ES-I3 (cell line): ENCODE results near the gene MAN1A1.

Experiments
- H3K36me3 ChIP-seq: 2 replicates; pipeline ENCODE4 v1.6.1; 2013; ENCODE audit warnings: mild to moderate bottlenecking, low read length, control low read depth, moderate library complexity; ENCODE audit not compliant: insufficient read depth
- H3K4me1 ChIP-seq: 2 replicates; pipeline ENCODE4 v1.6.1; 2013; ENCODE audit warnings: mild to moderate bottlenecking, control low read depth, low read length; ENCODE audit not compliant: insufficient read depth
- H3K9ac ChIP-seq: 2 replicates; pipeline ENCODE4 v1.6.1; 2013; ENCODE audit warnings: low read depth, mild to moderate bottlenecking, low read length, moderate library complexity
- H3K9me3 ChIP-seq: 2 replicates; pipeline ENCODE4 v1.6.1; 2013; ENCODE audit warnings: mild to moderate bottlenecking, low read length, moderate library complexity; ENCODE audit not compliant: control insufficient read depth, insufficient read depth

The MAN1A1 gene

DNA sequence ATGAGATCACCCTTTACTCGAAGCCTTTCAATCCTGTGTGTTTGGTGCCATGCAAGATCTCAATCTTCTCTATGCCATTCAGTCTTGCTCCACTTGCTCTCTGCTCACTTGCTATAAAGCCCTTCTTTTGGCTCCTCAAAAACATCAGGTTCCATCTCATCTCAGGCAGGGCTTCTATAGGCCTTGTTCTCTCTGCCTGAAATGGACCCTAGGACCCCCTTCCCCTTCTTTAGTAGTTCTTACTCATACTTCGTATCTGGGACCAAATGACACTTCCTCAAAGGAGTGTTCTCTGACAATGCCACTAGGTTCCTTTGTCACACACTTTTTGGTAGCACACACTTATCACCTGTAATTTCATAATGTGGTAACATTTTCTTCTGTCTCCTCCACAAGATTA, 154.4 kb downstream of the MAN1A1 start:
- no peak overlapping the region for H3K9ac ChIP-seq
- H3K9me3 ChIP-seq, result no peaks in the 10 kb centered on the region
- H3K4me1 ChIP-seq, result no peaks in the 10 kb centered on the region
- no peaks in the 10 kb centered on the region for H3K36me3 ChIP-seq

DNA sequence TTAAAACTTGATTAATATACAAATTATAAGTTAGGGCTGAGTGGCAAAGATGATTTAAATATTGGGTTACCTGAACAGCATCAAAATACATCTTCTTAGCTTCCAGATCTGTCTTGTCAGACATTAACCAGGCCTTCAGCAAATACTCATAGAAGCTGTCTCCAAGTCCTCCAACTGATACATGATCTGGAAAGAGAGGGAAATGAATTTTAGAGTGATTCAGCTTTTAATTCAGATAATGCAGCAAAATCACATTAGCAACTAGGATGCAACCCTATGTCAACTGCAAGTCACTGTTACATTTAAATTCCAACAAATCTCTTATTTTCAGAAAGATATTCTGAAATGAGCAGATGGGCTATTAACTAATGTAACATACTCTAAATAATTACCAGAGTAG, 155.9 kb downstream of the MAN1A1 start:
- no peak overlapping the region for H3K9ac ChIP-seq
- H3K9me3 ChIP-seq, result no peaks in the 10 kb centered on the region
- H3K4me1 ChIP-seq, result no peaks in the 10 kb centered on the region
- H3K36me3 ChIP-seq, result no peaks in the 10 kb centered on the region

DNA sequence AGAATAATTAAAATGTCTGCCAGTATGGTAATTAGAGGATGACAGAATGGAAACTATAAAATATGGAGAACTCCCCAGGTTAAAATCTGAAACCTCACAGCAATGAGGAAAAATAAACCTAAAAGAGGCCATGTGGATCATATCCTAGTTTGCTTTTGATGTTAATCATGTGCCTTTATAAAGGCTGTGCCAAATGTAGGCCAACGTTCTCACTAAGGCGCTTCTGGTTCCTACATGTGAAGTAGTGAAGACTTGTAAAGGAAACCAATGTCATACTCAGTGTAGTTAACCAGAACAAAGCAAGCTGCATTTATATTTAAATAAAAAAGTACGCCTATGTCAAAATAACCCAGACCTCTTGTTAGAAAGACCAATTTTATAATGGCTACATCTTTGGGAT, 157.4 kb downstream of the MAN1A1 start:
- H3K36me3 ChIP-seq, result no peaks in the 10 kb centered on the region
- no peaks in the 10 kb centered on the region for H3K9me3 ChIP-seq
- H3K9ac ChIP-seq, result no peak overlapping the region
- H3K4me1 ChIP-seq, result no peaks in the 10 kb centered on the region; the same call in 1 of the 2 replicates

DNA sequence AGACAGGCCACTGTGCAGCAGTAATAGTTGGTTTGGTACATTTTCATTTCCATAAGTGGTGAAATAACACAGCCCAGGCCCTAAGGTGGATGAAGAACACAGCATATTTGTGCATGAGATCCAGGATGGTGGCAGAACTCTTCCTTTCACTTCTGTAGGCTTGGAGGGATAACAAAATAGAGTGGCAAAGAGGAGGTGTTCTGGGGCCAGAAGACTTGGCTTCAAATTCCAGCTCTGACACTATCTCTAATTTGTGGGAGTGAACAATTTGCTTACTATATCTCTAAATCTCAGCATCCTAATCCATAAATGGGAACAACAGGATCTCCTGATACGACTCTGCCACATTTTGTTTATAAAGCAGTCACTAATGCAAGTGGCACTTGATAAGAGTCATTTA, 159.4 kb downstream of the MAN1A1 start:
- H3K36me3 ChIP-seq, result no peaks in the 10 kb centered on the region
- no peaks in the 10 kb centered on the region for H3K9me3 ChIP-seq
- no peak overlapping the region for H3K9ac ChIP-seq
- H3K4me1 ChIP-seq, result no peaks in the 10 kb centered on the region; the same call in 1 of the 2 replicates

DNA sequence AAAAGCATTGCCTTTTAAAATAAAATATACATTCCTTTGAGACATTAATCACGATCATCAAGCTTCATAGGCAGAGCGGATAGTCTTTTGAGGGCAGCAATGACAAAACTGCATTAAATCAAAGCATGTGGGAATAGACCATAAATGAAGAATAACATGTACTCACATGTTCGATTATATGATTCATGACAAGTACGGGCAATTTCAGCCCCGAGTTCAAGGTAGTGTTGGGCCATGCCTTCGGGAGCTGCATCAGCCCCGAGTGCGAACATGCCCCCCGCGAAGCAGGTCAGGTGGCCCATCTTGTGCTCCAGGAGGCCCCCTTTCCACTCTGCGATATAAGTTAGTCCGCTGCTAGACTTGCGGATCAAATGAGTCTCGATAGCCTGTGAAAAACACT, 160.1 kb downstream of the MAN1A1 start:
- no peaks in the 10 kb centered on the region for H3K9me3 ChIP-seq
- H3K36me3 ChIP-seq, result no peaks in the 10 kb centered on the region
- H3K9ac ChIP-seq, result no peak overlapping the region
- no peaks in the 10 kb centered on the region; the same call in 1 of the 2 replicates for H3K4me1 ChIP-seq

DNA sequence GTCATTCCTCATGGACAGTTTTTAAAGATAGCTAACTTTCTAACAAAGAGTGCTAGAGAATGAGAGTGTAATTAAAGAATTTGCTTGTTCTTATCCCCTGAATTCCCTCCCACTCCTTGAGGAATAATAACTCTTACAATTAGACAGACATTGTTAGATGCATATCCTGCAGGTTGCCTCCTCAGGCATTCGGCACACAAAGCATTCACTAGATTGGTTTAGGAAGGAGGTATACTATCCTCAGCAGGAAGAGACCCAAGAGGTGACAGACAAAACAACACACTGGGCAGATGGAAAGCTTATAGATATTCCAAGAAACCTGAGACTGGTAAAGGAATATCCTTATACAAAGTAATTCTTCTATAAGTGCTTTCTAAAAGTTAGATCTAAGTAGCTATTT, 162.0 kb downstream of the MAN1A1 start:
- Histone ChIP-seq H3K4me1 (no peaks in the 10 kb centered on the region; the same call in 1 of the 2 replicates), H3K36me3 (no peaks in the 10 kb centered on the region), H3K9ac (no peak overlapping the region), H3K9me3 (no peaks in the 10 kb centered on the region)

DNA sequence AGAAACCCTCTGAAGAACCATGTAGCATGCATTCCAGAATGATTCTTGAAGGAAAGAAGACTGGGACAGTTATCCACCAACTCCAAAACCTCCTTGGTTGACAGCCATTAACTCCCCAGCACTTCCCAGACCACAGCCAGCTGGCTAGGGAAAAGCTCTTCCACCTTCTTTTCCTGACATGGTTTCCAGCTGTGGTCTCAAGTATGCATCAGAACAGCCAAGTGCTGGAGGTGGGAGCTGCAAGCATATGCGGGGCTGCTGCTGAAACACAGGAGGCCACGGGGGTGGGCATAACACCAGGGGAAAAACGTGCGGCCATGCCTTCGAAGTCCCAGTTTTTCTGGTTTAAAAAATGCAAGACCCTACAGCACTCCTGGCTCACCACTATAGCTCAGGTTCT, 163.1 kb downstream of the MAN1A1 start:
- Histone ChIP-seq H3K9ac (no peak overlapping the region), H3K36me3 (no peaks in the 10 kb centered on the region), H3K4me1 (no peaks in the 10 kb centered on the region; the same call in 1 of the 2 replicates), H3K9me3 (no peaks in the 10 kb centered on the region)

DNA sequence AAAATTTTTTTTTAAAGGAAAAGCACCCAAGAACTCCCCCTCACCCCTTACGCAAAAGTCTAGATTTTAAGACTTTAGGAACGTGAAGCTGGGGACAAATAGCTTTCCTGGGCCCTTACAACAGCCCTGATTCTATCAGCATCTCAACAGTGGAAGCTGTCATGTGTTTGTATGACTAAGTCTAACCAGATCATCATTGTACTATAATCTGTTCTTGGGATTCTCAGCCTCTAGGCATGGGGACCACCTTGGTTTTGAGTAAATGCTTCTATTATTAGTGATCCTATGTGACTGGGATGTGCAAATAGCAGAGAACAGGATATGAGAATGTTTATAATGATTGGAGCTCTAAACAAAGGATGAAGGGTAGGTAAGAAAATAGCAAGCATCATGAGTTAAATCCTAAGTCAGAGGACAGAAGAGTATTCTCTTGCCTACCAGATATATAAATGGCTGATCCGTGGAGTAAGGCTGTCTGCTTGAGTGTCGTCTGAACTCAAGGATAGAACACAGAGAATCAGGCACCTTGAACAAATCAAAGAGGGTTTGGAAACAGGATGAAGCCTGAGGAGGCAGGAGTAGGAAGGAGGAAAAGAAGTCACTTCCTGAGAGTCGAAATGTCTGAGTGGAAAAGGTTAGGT, 165.4 kb downstream of the MAN1A1 start:
- Histone ChIP-seq H3K4me1 (no peaks in the 10 kb centered on the region; the same call in 1 of the 2 replicates), H3K9ac (no peak overlapping the region), H3K36me3 (no peaks in the 10 kb centered on the region), H3K9me3 (no peaks in the 10 kb centered on the region)

DNA sequence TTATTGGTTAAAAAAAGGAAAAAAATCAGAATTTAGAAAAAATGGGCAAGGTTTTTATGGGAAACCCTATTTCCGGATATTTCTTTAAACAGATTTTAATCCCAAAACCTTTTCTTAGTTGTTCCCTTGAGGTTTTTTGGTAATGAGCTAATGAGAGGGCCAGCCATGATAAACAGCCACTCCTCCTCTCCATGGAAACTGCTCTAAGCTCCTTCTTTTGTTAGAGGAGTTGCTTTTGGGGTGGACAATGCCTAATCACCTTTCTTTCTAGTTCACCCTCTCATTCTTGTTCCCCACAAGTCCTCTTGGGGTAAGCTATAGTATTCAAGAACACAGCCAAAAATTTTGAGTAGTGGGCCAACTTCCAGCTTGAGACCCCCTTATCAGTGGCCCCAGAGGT, 166.1 kb downstream of the MAN1A1 start:
- H3K9me3 ChIP-seq, result no peaks in the 10 kb centered on the region
- H3K36me3 ChIP-seq, result no peaks in the 10 kb centered on the region
- no peaks in the 10 kb centered on the region; the same call in 1 of the 2 replicates for H3K4me1 ChIP-seq
- no peak overlapping the region for H3K9ac ChIP-seq

DNA sequence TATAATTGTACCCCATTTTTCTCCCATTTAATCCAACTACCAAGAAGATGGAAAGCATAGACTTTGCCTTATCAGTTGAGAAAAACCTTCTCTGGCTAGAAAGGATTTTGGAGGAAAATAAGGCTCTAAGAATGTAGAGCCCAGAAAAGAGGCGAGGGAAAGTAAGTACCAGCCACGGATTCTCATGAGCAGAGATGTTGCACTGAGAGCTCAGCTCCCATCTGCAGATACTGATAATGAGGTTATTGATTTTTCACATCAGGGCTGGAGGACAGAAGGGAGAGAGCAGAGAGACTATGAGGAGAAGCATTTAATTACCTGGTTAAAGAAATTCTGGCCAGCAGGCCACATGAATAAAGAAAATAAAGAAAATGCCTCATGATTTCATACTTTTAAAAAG, 166.7 kb downstream of the MAN1A1 start:
- Histone ChIP-seq H3K9ac (no peak overlapping the region), H3K9me3 (no peaks in the 10 kb centered on the region), H3K4me1 (no peaks in the 10 kb centered on the region; the same call in 1 of the 2 replicates), H3K36me3 (no peaks in the 10 kb centered on the region)

DNA sequence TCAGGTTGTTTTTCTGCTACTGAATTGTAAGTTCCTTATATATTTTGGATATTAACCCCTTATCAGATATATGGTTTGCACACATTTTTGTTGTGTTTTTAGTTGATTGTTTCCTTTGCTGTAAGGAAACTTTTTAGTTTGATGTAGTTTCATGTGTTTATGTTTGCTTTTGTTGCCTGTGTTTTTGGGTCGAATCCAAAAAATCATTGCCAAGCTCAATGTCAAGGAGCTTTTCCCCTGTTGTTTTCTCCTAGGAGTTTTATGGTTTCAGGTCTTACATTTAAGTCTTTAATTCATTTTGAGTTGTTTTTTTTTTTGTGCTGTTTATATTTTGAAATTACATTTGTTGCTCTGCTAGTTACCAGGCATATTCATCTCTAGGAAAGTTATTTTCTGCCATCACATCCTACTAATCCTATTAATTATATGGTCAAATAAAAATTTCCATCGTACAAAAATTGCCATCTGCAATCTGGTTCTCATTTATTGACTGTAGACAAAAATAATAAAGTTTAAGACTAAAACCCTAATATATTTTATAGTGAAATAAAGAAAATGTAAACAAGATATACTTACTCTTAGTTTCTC, 167.3 kb downstream of the MAN1A1 start:
- H3K9me3 ChIP-seq, result no peaks in the 10 kb centered on the region
- no peaks in the 10 kb centered on the region for H3K36me3 ChIP-seq
- H3K4me1 ChIP-seq, result no peaks in the 10 kb centered on the region; the same call in 1 of the 2 replicates
- no peak overlapping the region for H3K9ac ChIP-seq

DNA sequence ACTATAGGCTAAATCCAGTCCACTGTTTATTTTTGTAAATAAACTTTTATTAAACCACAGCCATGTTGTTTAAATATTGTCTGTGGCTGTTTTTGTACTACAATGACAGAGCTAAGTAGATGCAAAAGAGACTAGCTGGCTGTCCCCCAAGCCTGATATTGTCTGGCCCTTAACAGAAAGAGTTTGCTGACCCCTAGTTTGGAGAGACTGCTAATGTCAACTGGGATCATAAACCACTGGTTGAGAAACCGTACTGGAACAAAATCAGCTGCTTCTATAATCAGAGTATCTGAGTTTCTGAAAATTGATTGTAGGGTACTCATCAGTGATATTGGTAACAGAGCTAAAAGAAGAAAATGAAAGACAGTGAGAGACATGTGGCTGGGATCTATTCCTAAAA, 168.5 kb downstream of the MAN1A1 start:
- no peaks in the 10 kb centered on the region for H3K36me3 ChIP-seq
- H3K4me1 ChIP-seq, result no peaks in the 10 kb centered on the region
- no peak overlapping the region for H3K9ac ChIP-seq
- H3K9me3 ChIP-seq, result no peaks in the 10 kb centered on the region

DNA sequence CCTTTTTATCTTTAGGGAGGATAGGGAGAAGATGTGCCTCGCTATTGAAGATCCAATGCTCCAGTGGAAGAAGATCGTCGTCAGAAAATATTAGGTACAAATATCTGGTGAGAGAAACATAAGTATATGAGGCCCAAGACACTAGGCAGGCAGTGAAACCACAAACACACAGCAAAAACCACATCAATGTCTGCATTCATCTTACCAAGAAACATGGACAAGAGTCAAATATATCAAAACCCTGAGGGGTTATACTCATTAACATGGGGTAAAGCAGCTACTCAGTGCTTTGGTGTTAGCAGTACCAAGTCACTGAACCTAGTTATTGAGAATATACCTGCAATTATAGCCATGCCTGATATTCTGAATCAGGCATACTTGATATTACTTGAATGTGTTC, 169.7 kb downstream of the MAN1A1 start:
- H3K9me3 ChIP-seq, result no peaks in the 10 kb centered on the region
- no peaks in the 10 kb centered on the region for H3K36me3 ChIP-seq
- H3K4me1 ChIP-seq, result no peaks in the 10 kb centered on the region

DNA sequence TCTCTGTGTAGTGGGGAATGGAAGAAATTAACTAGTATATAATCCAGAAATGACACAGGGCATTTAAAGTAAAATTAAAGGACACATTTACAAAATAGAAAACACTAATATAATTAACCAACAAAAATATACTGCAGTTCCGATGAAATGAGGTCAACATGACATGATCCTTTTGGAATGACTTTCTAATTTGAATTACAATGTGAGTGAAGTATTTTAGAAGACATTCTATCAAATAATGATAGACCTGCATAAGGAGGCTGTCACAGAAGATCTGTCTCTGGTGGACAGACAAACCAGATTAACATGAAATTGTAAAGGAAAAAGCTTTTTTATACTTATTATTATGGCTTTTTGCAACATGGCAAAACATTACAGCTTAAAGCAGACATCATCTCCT, 170.5 kb downstream of the MAN1A1 start:
- Histone ChIP-seq H3K4me1 (no peaks in the 10 kb centered on the region), H3K9ac (no peak overlapping the region), H3K9me3 (no peaks in the 10 kb centered on the region), H3K36me3 (no peaks in the 10 kb centered on the region)

More for the DNA sequence above, 169.7 kb downstream of the MAN1A1 start:
- no peak overlapping the region for H3K9ac ChIP-seq

DNA sequence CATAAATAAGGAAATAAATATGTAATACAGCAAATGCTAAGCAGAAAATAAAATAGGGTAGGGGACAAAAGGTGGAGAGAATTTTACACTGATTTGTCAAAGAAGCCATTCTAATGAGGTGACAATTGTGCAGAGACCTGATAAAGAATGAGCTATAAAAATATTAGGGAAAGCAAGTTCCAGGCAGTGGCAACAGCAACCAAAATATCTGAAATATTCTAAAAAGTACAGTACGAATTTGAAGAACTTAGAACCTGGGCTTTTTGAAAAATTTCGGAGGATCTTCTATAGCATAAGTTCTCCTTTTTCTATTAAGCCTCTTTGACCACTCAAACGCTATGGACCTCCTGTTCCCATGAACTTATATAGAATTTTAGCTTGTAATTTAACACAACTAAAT, 173.1 kb downstream of the MAN1A1 start:
- Histone ChIP-seq H3K36me3 (no peaks in the 10 kb centered on the region), H3K9me3 (no peaks in the 10 kb centered on the region), H3K9ac (no peak overlapping the region), H3K4me1 (no peaks in the 10 kb centered on the region)
